HEK293 (cell line): ENCODE data around the gene IL23A.
A peak's percentile ranks its signal among the peaks of the same experiment; 100 is the strongest.
"Not testable (repeated sequence)": the region's sequence is repeated elsewhere in the genome, so short reads cannot be mapped to it uniquely, and the experiment has no call there.

Source experiments
- CTCF ChIA-PET: fragments of 350-600 bp; formaldehyde crosslinking; extraction: SDS; loops from one replicate; lab custom pipeline; 2021; ENCODE audit warnings: antibody characterized with exemption; lab: Yijun Ruan, JAX
- POLR2A ChIA-PET: fragments of 300-600 bp; formaldehyde crosslinking; extraction: SDS; loops from one replicate; lab custom pipeline; 2020; ENCODE audit warnings: antibody characterized with exemption, inconsistent platforms; lab: Yijun Ruan, JAX
- H3K27ac ChIP-seq: fragments of 200-500 bp; sonication (Bioruptor generic); 2 replicates; pipeline ENCODE4 v1.5.1; 2014; ENCODE audit warnings: low read depth, low read length, control low read depth, inconsistent platforms; ENCODE audit errors: extremely low read depth
- H3K36me3 ChIP-seq, 2 experiments: fragments of 200-500 bp in 1 of 2; sonication (Bioruptor generic) in 1 of 2; 1 replicate in 1 of 2; 2 replicates in 1 of 2; pipeline ENCODE4 v1.5.1; 2014 to 2017; ENCODE audit warnings: inconsistent platforms in 2 of 2, low read length in 2 of 2; ENCODE audit not compliant: control insufficient read depth in 2 of 2, insufficient read depth in 1 of 2
- H3K4me1 ChIP-seq: fragments of 200-500 bp; sonication (Bioruptor generic); 2 replicates; pipeline ENCODE4 v1.5.1; 2014; ENCODE audit warnings: mild to moderate bottlenecking, low read length, inconsistent platforms; ENCODE audit not compliant: control insufficient read depth, insufficient read depth
- H3K4me3 ChIP-seq: 2 replicates; pipeline ENCODE4 v1.5.1; 2011; ENCODE audit warnings: low read depth, mild to moderate bottlenecking, control low read depth, low read length, moderate library complexity
- H3K9me3 ChIP-seq: fragments of 200-500 bp; sonication (Bioruptor generic); 2 replicates; pipeline ENCODE4 v1.5.1; 2014; ENCODE audit warnings: low read depth, low read length, inconsistent platforms; ENCODE audit not compliant: control insufficient read depth, insufficient read depth
- ATF2 ChIP-seq: fragments of 450-650 bp; formaldehyde crosslinking; IDR thresholded peaks from 2 replicates; pipeline ENCODE4 v1.5.1; 2016; ENCODE audit warnings: missing biosample characterization, missing genetic modification characterization, low read depth
- HIC1 ChIP-seq: fragments of 450-650 bp; formaldehyde crosslinking; IDR thresholded peaks from 2 replicates; pipeline ENCODE4 v1.5.1; 2016; ENCODE audit warnings: missing biosample characterization, missing genetic modification characterization
- HOXD13 ChIP-seq: sonication (generic); formaldehyde crosslinking; IDR thresholded peaks from 2 replicates; pipeline ENCODE4 v1.8.0; 2022; ENCODE audit warnings: missing genetic modification reagents, borderline replicate concordance
- IKZF3 ChIP-seq: fragments of 450-650 bp; IDR thresholded peaks from 2 replicates; pipeline ENCODE4 v1.5.0; 2018; ENCODE audit warnings: missing biosample characterization, mild to moderate bottlenecking, missing genetic modification characterization, moderate library complexity
- KLF7 ChIP-seq: fragments of 450-650 bp; formaldehyde crosslinking; IDR thresholded peaks from 2 replicates; pipeline ENCODE4 v1.5.1; 2016; ENCODE audit warnings: missing biosample characterization, missing genetic modification characterization, borderline replicate concordance
- SCRT2 ChIP-seq: fragments of 450-650 bp; formaldehyde crosslinking; IDR thresholded peaks from 2 replicates; pipeline ENCODE4 v1.5.1; 2016; ENCODE audit warnings: missing biosample characterization, missing genetic modification characterization
- ZNF10 ChIP-seq: fragments of 450-650 bp; formaldehyde crosslinking; IDR thresholded peaks from 2 replicates; pipeline ENCODE4 v1.5.1; 2017; ENCODE audit warnings: missing biosample characterization, missing genetic modification characterization
- ZNF132 ChIP-seq: fragments of 450-650 bp; formaldehyde crosslinking; IDR thresholded peaks from 2 replicates; pipeline ENCODE4 v1.5.1; 2017; ENCODE audit warnings: missing biosample characterization, missing genetic modification characterization, borderline replicate concordance
- ZNF354C ChIP-seq: fragments of 450-650 bp; formaldehyde crosslinking; IDR thresholded peaks from 2 replicates; pipeline ENCODE4 v1.5.1; 2016; ENCODE audit warnings: missing biosample characterization, missing genetic modification characterization, low read depth, borderline replicate concordance
- ZNF391 ChIP-seq: fragments of 450-650 bp; formaldehyde crosslinking; IDR thresholded peaks from 2 replicates; pipeline ENCODE4 v1.5.1; 2016; ENCODE audit warnings: low read depth, missing biosample characterization, missing genetic modification characterization, borderline replicate concordance
- ZNF423 ChIP-seq: fragments of 450-650 bp; formaldehyde crosslinking; IDR thresholded peaks from 2 replicates; pipeline ENCODE4 v1.5.1; 2016; ENCODE audit warnings: missing biosample characterization, missing genetic modification characterization
- ZNF433 ChIP-seq: fragments of 450-650 bp; formaldehyde crosslinking; IDR thresholded peaks from 2 replicates; pipeline ENCODE4 v1.5.1; 2016; ENCODE audit warnings: missing biosample characterization, missing genetic modification characterization, low read depth
- ZNF645 ChIP-seq: fragments of 450-650 bp; formaldehyde crosslinking; IDR thresholded peaks from 2 replicates; pipeline ENCODE4; 2016; ENCODE audit warnings: missing biosample characterization, missing genetic modification characterization
- ZNF660 ChIP-seq: fragments of 450-650 bp; IDR thresholded peaks from 2 replicates; pipeline ENCODE4 v1.5.1; 2018; ENCODE audit warnings: missing biosample characterization, mild to moderate bottlenecking, missing genetic modification characterization
- ZNF747 ChIP-seq: fragments of 450-650 bp; formaldehyde crosslinking; IDR thresholded peaks from 2 replicates; pipeline ENCODE4 v1.5.1; 2016; ENCODE audit warnings: missing biosample characterization, missing genetic modification characterization
- ZNF837 ChIP-seq: fragments of 450-650 bp; formaldehyde crosslinking; IDR thresholded peaks from 2 replicates; pipeline ENCODE4 v1.5.1; 2016; ENCODE audit warnings: missing biosample characterization, missing genetic modification characterization

The IL23A gene

GRCh38 chr12:56334490-56334793 is 4.2 kb upstream of the IL23A start (continued):
- TF ChIP-seq ZNF132 (tag by site-specific recombination): no peak

GRCh38 chr12:56335527-56335926 is 3.2 kb upstream of the IL23A start:
- POLR2A ChIA-PET: interaction anchor here (0.6 kb wide), 2 partner anchors 15 to 102 kb away, joined by 3 to 5 read pairs; no protein-coding TSS in a partner anchor
- H3K4me3 ChIP-seq, H3K9me3 ChIP-seq, H3K27ac ChIP-seq, H3K4me1 ChIP-seq, H3K36me3 ChIP-seq, CTCF ChIA-PET: not testable (repeated sequence)

- peaks cover 5% of the 10 kb centered on the region for H3K4me1 ChIP-seq
- CTCF ChIA-PET: no interaction called here
Measured at GRCh38 chr12:56336361-56337167, 2.1 kb upstream of the IL23A start.

GRCh38 chr12:56337753-56338251 is 882 bp upstream of the IL23A start:
- CTCF ChIA-PET: no interaction called here
- no peak overlapping the region for H3K4me3 ChIP-seq
- H3K27ac ChIP-seq: no peak overlapping the region
- H3K36me3 ChIP-seq: peaks cover 0 to 10% of the 10 kb centered on the region in 2 experiments; a peak in 1 of 3 replicates
- TF ChIP-seq ZNF837 (tag by site-specific recombination): no peak
- no peak for TF ChIP-seq IKZF3 (tag by site-specific recombination)
- TF ChIP-seq HIC1 (tag by site-specific recombination): no peak
- no peak for TF ChIP-seq ZNF660 (tag by site-specific recombination)
- no peak for TF ChIP-seq ZNF354C (tag by site-specific recombination)
- TF ChIP-seq ZNF423: no peak
- TF ChIP-seq HOXD13 (CRISPR knock-in tag): no peak
- TF ChIP-seq ZNF433: no peak
- peak; percentile 63; the same call in 1 of the 2 replicates for TF ChIP-seq SCRT2 (tag by site-specific recombination)
- no peak for TF ChIP-seq KLF7 (tag by site-specific recombination)
- TF ChIP-seq ZNF645: no peak
- no peak for TF ChIP-seq ZNF747
- peak; percentile 38; the same call in 1 of the 2 replicates for TF ChIP-seq ATF2 (tag by site-specific recombination)
- POLR2A ChIA-PET: interaction anchor here (2.3 to 2.9 kb wide), 2 partner anchors 22 kb away, joined by 10 to 12 read pairs; partner anchors contain the start of genes CNPY2 and STAT2
- no peaks in the 10 kb centered on the region for H3K9me3 ChIP-seq
- peaks cover 4% of the 10 kb centered on the region for H3K4me1 ChIP-seq

More at GRCh38 chr12:56336361-56337167, 2.1 kb upstream of the IL23A start:
- 0 out of 2 replicates have a peak, but pooled peaks have one; percentile 26 for TF ChIP-seq ZNF10
- TF ChIP-seq ZNF391 (tag by site-specific recombination): no peak
- H3K9me3 ChIP-seq: no peaks in the 10 kb centered on the region
- POLR2A ChIA-PET: interaction anchor here (0.6 to 2.9 kb wide), 4 partner anchors 16 to 101 kb away, joined by 3 to 12 read pairs (median 4); partner anchors contain the start of genes CNPY2 and CS
- H3K36me3 ChIP-seq: peaks cover 0 to 5% of the 10 kb centered on the region in 2 experiments; a peak in 2 of 3 replicates
- no peak overlapping the region for H3K27ac ChIP-seq
- no peak overlapping the region for H3K4me3 ChIP-seq
